ENCODE measurements around the gene IFI27.
"Not testable (repeated sequence)": the region's sequence is repeated elsewhere in the genome, so short reads cannot be mapped to it uniquely, and the experiment has no call there.

Gene IFI27

DNA sequence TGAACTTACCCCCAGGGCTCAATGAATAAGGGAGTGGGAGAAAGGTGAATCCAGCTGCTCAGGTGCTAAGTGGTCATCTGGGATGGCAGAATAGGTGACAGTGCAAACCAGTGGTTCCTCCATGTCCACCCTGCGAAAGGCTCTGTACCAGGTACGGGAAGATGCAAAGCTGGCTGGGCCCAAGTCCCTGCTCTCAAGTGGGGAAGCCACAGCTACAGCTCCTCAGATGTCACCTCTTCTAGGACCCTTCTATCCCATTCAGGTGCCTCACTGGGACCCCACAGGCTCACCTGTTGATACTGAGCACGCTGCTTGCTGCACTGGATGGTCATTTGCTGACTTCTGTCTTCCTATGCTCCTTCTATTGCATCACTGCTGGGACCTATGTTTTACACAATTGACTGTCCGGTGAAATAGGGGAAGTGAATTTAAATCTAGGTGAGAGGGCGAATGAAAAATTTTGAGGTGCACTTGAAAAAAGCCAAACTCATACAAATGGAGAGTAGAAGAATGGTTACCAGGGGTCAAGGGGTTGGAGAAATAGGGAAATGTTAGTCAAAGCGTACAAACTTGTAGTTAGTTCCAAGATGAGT is 43.3 kb downstream of the IFI27 start:
- no peak for TF ChIP-seq CTCF (IDR thresholded peaks at IDR 0.05; ENCODE audit: control insufficient read depth, insufficient read depth, low read depth, low read length, missing control alignments)
- no peak for DNase-seq (ENCODE audit: low read depth)
- no peak overlapping the region for H3K4me3 ChIP-seq (ENCODE audit: control insufficient read depth, low read depth, low read length)

DNA sequence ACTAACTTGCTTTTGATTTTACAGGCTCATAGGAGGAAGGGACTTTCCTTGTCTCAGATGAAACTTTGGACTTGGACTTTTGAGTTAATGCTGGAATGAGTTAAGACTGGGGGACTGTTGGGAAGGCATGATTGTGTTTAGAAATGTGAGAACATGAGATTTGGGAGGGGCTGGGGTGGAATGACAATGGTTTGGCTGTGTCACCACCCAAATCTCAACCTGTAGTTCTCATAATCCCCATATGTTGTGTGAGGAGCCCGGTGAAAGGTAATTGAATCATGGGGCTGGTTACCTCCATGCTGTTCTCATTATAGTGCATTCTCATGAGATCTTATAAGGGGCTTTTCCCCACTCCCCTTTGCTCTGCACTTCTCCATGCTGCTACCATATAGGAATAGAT is 45.6 kb downstream of the IFI27 start:
- not testable (repeated sequence) for DNase-seq (ENCODE audit: low read depth); H3K4me3 ChIP-seq (ENCODE audit: control insufficient read depth, low read depth, low read length)

- DNase-seq (ENCODE audit: low read depth): no peak
- no peak overlapping the region for H3K4me3 ChIP-seq (ENCODE audit: control insufficient read depth, low read depth, low read length)
- no peak for TF ChIP-seq CTCF (IDR thresholded peaks at IDR 0.05; ENCODE audit: control insufficient read depth, insufficient read depth, low read depth, low read length, missing control alignments)
Observed at GRCh38 chr14:94157197-94157596, 46.7 kb downstream of the IFI27 start.

DNA sequence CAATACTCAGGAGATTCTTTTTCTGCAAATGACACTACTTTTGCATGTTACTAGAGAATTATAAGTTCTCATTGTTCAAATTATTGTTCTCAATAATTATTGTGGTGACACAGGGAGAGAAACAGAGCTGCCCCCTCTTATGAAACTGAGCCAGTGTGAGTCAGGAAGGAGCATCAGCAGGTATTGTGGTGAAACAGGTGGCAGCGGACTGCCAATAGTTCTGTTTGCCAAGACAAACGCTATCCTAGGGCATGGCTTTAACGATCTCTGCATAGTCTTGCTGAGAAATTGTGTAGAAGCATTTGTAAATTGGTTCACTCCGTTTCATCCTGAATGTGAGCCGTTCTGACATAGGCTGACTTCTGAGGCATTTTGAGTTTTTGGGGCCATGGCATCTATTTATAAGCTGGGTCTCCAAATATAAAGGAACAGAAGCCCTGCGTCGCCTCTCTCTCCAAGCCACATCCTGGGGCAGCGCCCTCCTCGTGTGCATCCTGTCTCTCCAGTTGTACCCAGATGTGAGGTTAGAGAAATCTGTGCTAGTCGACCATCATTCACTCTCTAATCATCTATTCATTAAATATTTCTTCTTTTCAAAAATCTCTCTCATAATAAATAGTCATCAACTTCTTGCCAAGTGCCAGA is 47.8 kb downstream of the IFI27 start:
- DNase-seq (ENCODE audit: low read depth): no peak
- TF ChIP-seq CTCF (IDR thresholded peaks at IDR 0.05; ENCODE audit: control insufficient read depth, insufficient read depth, low read depth, low read length, missing control alignments): no peak

GRCh38 chr14:94161058-94161457 is 50.5 kb downstream of the IFI27 start:
- TF ChIP-seq CTCF (IDR thresholded peaks at IDR 0.05; ENCODE audit: control insufficient read depth, insufficient read depth, low read depth, low read length, missing control alignments): no peak
- no peak for DNase-seq (ENCODE audit: low read depth)
- no peak overlapping the region for H3K4me3 ChIP-seq (ENCODE audit: control insufficient read depth, low read depth, low read length)

More for the DNA sequence above, 47.8 kb downstream of the IFI27 start:
- H3K4me3 ChIP-seq (ENCODE audit: control insufficient read depth, low read depth, low read length): no peak overlapping the region

DNA sequence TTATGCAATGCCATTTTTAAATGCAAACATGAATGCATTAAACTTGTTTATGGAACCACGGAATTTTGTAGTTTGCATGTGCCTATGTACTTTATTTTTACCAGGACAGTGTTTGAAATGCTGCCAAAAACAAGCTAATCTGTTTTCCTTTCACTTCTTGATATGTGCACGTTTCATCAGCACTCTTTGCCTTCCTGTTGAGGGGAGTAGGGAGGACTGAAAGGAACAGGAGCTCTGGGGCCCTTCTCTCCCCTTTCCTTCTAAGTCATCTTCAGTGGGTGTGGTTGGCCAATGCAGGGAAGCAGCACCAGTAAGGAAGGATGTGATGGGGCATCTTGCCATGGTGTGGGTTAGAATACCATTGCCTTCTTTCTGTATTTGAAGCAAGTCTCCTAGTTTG is 51.4 kb downstream of the IFI27 start:
- DNase-seq (ENCODE audit: low read depth): no peak
- no peak overlapping the region for H3K4me3 ChIP-seq (ENCODE audit: control insufficient read depth, low read depth, low read length)
- no peak for TF ChIP-seq CTCF (IDR thresholded peaks at IDR 0.05; ENCODE audit: control insufficient read depth, insufficient read depth, low read depth, low read length, missing control alignments)

DNA sequence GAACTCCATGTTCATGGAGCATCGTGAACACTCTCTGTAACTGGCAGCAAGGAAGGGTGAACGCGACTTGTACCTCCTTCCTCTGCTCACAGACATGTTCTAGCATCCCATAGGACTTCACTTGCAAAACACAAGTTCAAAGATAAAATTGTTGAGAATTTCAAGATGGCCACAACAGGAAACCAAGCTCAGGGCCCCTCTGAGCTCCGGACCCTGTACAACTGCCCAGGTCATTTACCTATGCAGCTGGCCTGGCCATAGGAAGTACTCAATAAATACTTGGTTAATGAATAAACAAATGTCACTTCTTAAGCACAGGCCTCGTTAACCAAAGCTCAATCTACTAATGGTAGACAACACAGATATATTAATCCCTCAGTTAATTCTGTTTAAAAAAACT is 51.9 kb downstream of the IFI27 start:
- H3K4me3 ChIP-seq (ENCODE audit: control insufficient read depth, low read depth, low read length): no peak overlapping the region
- TF ChIP-seq CTCF (IDR thresholded peaks at IDR 0.05; ENCODE audit: control insufficient read depth, insufficient read depth, low read depth, low read length, missing control alignments): no peak
- DNase-seq (ENCODE audit: low read depth): no peak

Data from AG09309 (cell line).